ENCODE data around the gene PCP2.

The PCP2 gene

DNA sequence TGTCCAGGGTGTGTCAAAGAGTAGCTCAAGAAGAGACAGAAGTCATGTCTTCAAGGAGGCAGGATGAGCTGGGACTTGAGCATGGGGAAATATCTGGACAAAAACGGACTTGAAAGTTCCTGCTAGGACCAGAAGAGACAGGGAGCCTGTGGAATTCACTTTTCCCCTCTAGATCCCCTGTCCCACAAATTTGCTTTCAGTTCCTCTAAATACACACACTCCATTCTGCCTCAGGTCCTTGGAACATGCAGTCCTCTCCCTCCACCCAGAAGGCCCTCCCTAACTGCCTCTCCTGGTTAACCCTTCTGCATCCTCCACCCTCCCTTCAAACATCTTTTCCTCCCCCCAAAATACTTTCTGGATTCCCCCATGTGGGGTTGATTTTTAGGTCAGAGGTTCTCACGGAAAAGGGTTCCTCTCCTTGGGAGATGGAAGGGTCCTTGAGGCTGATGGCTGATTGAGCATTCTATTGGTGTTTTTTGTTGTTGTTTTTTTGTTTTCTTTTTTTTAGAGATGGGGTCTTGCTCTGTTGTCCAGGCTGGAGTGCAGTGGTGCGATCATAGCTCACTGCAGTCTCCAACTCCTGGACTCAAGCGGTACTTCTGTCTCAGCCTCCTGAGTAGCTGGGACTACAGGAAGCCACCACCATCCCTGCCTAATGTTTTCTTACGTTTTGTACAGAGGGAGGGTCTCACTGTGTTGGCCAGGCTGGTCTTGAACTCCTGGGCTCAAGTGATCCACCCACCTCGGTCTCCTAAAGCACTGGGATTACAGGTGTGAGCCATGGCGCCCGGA is 28.4 kb upstream of the PCP2 start:
- no peak for DNase-seq (ENCODE audit: low spot score)

GRCh38 chr19:7658219-7658686 is 24.7 kb upstream of the PCP2 start:
- DNase-seq (ENCODE audit: low spot score) = no peak

- DNase-seq (ENCODE audit: low spot score) = no peak
These were observed 23.7 kb upstream of the PCP2 start for GRCh38 chr19:7657131-7657751.

GRCh38 chr19:7655581-7655980 is 22.1 kb upstream of the PCP2 start:
- no peak for DNase-seq (ENCODE audit: low spot score)

DNA sequence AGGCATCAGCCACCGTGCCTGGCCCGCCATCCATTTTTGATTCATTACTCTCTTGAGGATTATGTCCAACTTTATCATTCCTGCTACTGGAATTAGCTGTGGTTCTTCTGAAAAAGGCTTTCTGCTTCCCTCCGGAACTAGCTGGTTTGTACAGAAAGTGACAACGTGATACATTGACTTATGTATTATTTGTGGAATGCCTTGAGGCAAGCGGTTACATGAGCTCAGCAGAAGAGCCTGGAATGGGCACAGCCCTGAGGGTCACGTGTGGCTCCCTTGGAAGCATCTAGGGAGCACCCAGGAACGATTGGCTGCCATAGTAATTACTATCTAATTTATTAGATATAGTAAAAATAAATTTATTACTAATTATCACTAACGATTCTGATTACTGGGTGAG is 20.9 kb upstream of the PCP2 start:
- DNase-seq (ENCODE audit: low spot score) = no peak

DNA sequence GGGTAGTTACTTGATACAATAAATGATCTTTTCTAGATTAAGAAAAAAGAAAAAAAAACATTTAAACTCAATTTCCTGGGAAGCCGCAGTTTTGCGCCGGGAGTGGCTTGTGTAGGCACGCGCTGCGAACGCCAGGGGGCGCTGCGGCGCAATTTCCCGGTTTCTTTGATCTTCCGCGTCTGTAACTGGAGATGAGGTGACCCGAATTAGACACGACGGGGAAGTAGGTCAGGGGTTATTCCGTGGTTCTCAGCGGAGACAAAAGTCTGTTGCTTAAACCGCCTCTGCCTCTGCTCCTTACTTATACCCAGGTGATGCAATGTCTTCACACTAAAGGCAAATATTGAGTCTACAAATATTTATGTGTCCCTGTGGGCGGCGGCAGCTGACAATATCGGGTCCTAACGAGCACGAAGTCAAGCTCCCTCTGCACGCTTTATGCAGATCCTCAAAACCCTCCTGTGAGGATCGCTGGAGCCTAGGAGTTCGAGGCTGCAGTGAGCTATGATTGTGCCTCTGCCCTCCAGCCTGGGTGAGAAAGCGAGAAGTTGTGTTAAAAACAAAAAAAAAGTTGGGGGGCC is 18.6 kb upstream of the PCP2 start:
- peak; percentile 91 for DNase-seq (ENCODE audit: low spot score)

DNA sequence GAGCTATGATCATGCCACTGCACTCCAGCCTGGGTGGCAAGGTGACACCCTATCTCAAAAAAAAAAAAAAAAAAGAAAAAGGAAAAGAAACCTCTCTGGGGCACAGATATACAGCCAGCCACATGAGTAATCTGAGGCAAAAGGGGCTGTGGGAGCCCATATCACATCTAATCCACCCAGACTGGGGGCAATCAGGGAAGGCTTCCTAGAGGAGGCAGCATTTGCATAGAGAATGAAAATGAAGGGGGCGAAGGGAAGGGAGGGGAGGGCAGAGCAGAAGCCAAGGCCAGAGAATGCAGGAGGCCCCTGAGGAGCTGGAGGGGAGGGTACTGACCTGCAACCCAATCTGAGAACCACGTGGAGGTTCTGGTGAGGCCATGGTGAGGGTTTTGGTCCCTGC is 16.6 kb upstream of the PCP2 start:
- no peak for DNase-seq (ENCODE audit: low spot score)

- no peak for DNase-seq (ENCODE audit: low spot score)
These were observed 14.9 kb upstream of the PCP2 start for GRCh38 chr19:7648265-7649014.

- no peak for DNase-seq (ENCODE audit: low spot score)
These were observed 13.6 kb upstream of the PCP2 start for GRCh38 chr19:7647156-7647555.

GRCh38 chr19:7646426-7646700 is 12.8 kb upstream of the PCP2 start:
- DNase-seq (ENCODE audit: low spot score) = no peak

DNA sequence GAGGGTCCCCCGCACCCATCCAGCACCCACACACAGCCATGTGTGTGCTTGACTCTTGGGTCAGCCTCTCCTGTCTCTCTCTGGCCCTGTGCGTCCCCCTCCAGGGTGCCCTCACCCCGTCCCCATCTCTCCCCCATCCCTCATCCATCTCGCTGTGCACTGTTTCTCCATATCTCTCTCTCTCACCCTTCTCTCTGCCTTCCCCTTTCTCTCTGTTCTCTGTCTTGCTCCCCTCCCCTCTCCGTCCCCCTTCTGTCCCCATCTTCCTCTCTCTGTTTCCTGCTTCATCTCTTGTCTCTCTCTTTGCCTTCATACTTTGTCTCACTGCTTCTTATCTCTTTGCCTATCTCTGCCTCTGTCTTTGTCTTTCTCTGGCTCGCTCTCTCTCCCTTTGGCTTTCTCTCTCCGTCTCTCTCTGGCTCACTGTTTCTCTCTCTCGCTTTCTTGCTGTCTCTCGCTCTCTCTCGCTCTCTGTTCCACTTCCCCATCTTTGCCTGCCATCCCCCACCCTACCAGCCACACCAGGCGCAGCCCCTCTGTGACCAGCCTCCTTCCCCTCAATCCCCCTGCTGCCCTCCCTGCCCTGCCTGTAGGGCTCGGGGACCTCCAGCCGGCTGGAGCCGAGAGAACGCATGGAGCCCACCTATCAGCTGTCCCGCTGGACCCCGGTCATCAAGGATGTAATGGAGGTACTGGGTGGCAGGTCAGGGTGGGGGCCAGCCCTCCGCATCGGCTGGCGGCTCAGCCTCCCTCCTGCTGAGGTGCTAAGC is 12.3 kb upstream of the PCP2 start:
- no peak for DNase-seq (ENCODE audit: low spot score)

DNA sequence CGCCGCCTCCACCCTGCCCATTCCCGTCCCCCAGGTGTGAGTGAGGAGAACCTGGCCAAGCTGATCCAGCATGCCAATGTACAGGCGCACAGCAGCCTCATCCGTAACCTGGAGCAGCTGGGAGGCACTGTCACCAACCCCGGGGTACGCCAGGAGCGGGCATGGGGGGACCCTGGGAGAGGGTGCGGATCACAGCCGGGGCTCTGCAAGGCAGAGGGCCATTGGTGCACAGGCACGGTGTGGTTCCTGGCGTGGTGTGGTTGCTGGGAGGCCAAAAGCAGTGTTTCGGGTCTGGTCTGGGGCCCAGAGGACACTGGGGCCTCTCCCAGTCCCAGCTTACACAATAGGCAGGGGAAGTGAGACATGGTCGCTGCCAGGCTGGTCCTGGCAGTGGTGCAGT is 11.6 kb upstream of the PCP2 start:
- no peak for DNase-seq (ENCODE audit: low spot score)

DNA sequence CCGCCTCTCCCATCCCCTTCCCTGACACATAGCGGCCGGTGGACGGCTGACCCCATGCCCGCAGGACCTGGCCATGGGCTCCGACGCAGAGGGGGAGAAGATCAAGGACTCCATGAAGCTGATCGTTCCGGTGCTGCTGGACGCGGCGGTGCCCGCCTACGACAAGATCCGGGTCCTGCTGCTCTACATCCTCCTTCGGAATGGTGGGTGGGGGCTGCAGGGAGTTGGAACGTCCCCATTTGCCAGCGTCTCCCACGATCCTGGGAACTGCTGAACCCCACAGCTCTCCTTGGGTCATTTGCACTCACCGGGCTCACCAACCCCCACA is 11.0 kb upstream of the PCP2 start:
- no peak for DNase-seq (ENCODE audit: low spot score)

DNA sequence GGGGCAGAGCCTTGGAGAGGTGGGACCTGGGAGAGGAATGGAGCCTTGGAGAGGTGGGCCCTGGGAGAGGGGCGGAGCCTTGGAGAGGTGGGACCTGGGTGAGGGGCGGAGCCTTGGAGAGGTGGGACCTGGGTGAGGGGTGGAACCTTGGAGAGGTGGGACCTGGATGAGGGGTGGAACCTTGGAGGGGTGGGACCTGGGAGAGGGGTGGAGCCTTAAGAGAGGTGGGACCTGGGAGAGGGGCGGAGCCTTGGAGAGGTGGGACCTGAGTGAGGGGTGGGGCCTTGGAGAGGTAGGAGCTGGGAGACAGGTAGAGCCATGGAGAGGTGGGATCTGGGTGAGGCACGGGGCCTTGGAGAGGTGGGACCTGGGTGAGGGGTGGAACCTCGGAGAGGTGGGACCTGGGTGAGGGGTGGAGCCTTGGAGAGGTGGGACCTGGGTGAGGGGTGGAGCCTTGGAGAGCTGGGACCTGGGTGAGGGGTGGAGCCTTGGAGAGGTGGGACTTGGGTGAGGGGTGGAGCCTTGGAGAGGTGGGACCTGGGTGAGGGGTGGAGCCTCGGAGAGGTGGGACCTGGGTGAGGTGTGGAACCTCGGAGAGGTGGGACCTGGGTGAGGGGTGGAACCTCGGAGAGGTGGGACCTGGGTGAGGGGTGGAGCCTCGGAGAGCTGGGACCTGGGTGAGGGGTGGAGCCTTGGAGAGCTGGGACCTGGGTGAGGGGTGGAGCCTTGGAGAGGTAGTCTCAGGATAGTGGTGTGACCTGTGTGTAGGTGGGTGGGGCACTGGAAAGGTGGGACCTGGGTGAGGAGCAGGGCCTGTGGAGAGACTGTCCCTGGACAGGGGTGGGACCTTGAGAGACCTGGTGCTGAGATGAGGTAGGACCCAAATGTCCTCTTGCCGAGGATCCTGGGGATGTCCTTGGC is 10.4 kb upstream of the PCP2 start:
- peak; percentile 44 for DNase-seq (ENCODE audit: low spot score)

GRCh38 chr19:7643031-7643415 is 9.5 kb upstream of the PCP2 start:
- no peak for DNase-seq (ENCODE audit: low spot score)

DNA sequence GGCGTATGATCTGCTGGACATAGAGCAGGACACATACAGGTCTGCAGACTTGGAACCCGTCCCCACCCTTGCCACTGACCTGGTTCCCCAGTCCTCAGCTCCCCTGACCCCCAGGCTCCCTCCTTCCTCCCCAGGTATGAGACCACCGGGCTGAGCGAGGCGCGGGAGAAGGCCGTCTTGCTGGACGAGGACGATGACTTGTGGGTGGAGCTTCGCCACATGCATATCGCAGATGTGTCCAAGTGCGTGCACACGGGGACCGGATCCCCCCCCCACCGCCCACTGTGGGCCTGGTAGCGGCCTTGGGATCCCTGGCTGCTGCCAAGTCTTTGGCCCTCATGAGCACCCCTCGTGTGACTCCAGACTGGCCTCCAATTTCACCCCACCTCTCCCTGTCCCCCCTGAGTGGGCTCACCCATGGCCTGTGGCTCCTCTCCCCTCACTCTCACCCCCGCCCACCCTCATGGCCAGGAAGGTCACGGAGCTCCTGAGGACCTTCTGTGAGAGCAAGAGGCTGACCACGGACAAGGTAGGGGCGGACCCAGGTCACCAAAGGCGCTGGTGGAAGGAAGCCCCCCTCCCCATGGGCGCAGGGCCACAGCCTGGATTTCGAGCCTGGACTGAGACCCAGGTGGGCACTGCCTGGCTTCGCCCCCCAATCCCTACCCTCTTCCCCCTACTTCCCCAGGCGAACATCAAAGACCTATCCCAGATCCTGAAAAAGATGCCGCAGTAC is 8.9 kb upstream of the PCP2 start:
- no peak for DNase-seq (ENCODE audit: low spot score)

DNA sequence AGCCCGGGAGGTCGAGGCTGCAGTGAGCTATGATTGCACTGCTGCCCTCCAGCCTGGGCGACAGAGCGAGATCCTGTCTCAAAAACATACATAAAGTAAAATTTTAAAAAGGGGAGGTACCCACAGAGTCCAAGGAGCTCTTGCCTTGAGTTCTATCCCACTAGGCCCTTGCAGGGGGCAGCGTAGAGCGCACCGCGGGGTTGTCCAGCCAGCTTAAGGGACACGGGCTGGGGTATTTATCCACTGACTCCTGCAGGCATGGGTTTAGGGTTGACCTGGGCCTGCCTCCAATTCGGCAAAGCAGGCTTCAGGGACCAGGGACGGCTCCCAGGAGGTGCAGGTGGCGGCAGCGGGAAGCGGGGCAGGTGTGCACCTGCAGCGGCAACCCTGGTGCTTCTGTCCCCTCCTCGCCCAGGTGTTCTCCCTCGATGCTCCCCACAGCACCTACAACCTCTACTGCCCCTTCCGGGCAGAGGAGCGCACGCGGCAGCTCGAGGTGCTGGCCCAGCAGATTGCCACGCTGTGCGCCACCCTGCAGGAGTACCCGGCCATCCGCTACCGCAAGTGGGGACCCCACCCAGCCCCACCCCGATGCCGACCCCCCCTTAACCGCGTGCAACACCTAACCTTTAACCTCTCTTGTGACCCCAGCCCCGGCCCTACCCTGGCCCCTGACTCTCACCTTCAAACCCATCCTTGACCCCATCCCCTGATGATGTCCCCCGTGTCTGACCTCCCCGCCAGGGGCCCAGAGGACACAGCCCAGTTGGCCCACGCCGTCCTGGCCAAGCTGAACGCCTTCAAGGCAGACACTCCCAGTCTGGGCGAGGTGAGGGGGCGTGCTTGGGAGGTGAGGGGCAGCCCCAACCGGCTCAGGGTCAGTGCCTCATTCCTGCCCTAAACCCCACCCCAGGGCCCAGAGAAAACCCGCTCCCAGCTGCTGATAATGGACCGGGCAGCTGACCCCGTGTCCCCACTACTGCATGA is 8.1 kb upstream of the PCP2 start:
- DNase-seq (ENCODE audit: low spot score) = no peak

GRCh38 chr19:7640803-7641202 is 7.3 kb upstream of the PCP2 start:
- DNase-seq (ENCODE audit: low spot score) = no peak

GRCh38 chr19:7639863-7640348 is 6.4 kb upstream of the PCP2 start:
- DNase-seq (ENCODE audit: low spot score) = no peak
